Stimulated activated CD4-positive, alpha-beta T cell treated with anti-CD3 and anti-CD28 coated beads, Interleukin-2, amount 100 ng/mL, for 48 hours (primary cell): ENCODE data around the gene SLC16A10.
"Not testable (repeated sequence)": the region's sequence is repeated elsewhere in the genome, so short reads cannot be mapped to it uniquely, and the experiment has no call there.

Source experiments
- DNase-seq, 2 donors: peaks; one replicate each; pipeline ENCODE4 v3.0.0-alpha.2; 2020

SLC16A10 gene

DNA sequence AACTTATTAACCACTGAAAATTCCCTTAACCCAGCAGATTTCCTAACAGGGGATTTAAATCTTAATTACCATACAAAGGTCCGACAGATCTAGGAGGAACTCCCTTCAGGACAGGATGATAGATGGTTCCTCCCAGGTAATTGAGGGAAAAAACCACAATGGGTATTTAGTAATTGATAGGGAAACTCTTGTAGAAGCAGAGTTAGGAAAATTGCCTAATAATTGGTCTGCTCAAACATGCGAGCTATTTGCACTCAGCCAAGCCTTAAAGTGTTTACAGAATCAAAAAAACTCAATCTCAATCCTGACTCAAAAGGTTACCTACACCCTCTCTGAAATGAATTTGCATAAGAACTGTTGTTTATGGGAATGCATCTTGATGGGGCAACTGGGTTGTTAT lies 45.4 kb downstream of the SLC16A10 start:
- not testable (repeated sequence) for DNase-seq

DNA sequence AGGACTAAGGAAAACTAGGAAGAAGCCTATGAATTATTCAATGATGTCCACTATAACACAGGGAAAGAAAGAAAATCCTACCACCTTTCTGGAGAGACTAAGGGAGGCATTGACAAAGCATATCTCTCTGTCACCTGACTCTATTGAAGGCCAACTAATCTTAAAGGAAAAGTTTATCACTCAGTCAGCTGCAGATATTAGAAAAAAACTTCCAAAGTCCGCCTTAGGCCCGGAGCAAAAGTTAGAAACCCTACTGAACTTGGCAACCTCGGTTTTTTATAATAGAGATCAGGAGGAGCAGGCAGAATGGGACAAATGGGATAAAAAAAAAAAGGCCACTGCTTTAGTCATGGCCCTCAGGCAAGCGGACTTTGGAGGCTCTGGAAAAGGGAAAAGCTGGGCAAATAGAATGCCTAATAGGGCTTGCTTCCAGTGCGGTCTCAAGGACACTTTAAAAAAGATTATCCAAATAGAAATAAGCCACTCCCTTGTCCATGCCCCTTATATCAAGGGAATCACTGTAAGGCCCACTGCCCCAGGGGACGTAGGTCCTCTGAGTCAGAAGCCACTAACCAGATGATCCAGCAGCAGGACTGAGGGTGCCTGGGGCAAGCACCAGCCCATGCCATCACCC lies 47.0 kb downstream of the SLC16A10 start:
- not testable (repeated sequence) for DNase-seq

DNA sequence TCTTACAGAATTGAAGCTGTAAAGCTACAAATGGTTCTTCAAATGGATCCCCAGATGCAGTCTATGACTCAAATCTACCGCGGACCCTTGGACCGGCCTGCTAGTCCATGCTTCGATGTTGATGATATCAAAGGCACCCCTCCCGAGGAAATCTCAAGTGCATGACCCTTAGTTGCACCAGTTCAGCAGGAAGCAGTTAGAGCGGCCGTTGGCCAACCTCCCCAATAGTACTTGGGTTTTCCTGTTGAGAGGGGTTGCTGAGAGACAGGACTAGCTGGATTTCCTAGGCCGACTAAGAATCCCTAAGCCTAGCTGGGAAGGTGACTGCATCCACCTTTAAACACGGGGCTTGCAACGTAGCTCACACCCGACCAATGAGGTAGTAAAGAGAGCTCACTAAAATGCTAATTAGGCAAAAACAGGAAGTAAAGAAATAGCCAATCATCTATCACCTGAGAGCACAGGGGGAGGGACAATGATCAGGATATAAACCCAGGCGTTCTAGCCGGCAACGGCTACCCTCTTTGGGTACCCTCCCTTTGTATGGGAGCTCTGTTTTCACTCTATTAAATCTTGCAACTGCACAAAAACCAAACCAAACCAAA lies 50.3 kb downstream of the SLC16A10 start:
- DNase-seq, result not testable (repeated sequence)

DNA sequence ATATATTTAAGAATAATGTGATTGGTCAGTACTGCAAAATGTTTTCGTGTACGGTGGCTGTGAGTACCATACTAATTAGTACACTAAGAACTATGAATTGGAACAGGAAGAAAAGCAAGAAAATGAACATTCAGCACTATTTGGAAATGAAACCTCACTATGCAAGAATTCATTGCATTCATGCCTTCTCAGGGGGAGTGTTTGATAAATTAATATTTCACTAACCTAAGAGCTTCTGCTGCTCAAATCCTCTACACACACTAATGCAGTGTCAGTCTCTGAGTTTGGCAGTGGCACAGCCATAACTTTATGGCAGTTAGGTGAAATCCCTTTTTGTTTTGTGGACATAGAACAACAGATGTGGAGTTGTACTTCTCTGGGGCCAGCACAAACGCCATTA lies 60.1 kb downstream of the SLC16A10 start:
- no peak for DNase-seq

DNA sequence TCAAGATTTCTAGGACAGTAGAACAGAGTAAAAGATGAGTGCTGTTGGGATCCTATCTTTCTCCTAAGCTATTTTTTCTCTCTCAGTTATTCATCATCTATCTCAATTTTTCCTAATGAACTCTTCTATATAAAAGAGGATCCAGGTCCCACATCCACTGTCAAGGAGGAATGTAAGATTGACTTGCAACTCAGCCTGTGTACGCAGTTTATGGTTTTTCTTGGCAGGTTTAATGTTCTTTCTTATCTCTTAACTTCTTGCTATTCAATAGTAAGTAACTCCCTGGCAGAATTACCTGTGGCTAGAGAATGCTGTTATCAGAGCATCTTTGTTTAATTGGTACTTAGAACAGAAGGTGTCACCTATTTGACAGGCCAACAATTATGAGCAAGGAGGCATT lies 60.8 kb downstream of the SLC16A10 start:
- DNase-seq, result no peak

DNA sequence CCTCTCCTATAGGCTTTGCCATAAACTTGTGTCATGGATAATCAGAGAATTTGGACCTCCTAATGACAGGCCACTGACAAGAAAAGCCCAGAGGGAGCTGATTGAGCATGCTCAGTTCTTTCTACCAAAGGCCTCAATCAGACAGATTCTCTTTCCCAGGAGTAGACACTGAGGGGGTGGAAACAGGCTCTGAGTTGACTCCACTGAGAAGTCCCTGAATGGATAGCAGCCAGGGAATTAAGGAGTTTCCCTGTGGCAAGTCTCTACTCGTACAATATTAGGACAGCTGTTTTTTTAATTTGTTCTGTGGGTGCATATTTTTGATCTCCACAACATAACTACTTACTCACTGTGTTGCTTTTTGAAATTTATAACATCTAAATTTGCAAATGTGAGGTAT lies 63.3 kb downstream of the SLC16A10 start:
- no peak for DNase-seq

DNA sequence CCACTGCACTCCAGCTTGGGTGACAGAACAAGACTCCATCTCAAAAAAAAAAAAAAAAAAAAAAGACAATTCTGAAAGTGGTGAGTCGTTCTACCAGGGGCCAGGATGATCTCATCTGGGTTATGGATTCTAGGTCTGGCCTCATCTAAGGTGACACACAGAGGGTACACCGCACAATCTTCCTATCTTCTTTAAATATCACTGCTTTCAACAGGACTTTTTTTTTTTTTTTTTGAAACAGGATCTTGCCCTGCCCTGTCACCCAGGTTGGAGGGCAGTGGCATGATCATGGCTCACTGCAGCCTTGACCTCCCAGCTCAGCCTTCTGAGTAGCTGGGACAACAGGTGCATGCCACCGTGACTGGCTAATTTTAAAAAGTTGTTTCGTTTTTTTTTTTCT lies 67.7 kb downstream of the SLC16A10 start:
- peak in 1 of 2 donors; percentile 8 for DNase-seq

DNA sequence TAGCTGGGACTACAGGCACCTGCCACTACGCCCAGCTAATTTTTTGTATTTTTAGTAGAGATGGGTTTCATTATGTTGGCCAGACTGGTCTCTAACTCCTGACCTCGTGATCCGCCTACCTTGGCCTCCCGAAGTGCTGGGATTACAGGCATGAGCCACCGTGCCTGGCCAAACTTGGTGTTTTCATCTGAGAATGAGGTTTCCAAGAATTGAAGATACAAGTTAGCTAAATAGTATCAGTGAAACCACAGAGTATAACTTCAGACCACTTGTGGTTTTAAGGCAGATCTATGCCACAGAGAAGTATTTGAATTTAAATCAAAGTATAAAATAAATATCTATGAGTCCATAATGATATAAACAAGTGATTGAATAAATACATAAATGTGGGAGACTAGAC lies 70.1 kb downstream of the SLC16A10 start:
- no peak for DNase-seq

DNA sequence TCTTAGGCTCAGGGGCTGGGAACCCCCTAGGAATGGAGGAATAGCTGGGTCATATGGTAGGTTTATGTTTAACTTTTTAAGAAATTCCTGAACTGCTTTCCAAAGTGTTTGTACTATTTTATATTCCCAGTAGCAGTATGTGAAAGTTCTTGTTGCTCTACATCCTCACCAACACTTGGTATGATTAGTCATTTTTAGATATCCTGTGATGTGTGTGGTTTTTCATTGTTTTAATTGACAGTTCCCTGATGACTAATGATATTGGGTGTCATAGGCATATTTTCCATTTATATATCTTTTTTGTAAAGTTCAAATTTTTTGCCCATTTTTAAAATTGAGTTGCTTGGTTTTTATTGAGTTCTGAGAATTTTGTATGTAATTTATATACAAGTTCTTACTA lies 72.3 kb downstream of the SLC16A10 start:
- no peak for DNase-seq

DNA sequence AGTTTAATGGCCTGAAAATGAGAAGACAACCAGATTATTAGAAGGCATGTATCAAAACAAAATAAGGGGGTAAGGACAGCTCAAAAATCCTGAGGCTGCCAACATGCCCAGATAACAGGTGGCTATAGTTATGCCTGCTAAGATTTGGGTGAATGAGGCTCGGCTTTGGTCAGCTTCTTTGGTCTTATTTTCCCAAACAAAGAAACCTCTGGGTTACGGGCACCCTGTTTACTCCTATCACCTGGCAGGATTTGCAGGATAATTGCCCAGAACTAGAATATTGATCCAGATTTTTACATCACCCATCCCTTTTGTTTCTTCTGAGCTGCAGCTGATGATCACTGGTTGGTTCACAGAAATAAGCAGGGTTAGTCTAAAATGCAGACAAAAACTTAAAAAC lies 74.3 kb downstream of the SLC16A10 start:
- no peak for DNase-seq

DNA sequence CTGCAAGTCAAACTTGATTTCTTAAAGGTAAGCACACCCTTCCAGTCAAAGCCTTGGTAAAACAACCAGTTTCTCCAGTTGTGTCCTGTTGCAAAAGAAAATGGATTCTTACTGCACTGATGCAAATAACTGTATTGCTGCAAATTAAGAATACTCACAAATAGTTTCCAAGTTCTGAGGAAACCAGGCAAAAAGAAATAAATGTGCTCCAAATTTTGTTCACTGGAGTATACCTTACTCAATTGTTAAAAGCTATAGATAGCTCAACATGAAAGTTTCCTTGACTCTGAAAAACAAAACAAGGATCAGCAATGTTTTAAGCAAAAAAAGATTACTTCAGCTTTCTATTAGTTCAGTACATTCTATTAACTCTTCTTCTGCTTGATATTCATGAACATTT lies 75.2 kb downstream of the SLC16A10 start:
- no peak for DNase-seq

DNA sequence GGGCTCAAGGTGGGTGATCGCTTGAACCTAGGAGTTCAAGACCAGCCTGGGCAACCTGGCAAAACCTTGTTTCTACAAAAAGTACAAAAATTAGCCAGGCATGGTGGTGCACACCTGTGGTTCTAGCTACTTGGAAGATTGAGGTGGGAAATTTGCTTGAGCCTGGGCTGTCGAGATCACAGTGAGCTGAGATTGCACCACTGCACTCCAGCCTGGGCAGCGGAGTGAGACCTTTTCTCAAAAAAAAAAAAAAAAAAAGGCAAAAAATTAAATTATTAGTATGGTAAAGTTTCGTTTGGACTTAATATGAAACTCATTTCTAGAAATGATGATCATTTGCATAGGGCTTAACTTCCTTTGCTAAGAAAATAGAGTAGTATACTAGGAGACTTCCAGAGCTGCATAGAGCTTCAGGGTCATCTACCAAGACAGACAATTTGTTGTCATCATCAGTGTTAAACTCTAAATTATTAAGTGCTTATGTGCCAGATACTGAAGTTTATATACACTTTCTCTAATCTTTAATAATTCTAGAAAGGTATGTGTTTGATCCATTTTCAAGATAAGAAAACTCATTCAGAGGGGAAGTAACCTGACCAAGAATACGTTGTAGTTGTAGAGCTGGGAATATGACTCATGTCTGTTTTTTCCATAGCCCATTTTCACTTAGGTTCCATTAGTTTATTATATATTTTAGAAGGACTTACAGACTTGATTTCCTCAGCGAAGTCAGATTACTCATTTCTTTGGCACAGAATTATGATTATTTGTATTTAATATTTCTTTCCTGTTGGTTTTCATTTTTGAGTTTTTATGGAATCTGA lies 84.5 kb downstream of the SLC16A10 start:
- no peak for DNase-seq

DNA sequence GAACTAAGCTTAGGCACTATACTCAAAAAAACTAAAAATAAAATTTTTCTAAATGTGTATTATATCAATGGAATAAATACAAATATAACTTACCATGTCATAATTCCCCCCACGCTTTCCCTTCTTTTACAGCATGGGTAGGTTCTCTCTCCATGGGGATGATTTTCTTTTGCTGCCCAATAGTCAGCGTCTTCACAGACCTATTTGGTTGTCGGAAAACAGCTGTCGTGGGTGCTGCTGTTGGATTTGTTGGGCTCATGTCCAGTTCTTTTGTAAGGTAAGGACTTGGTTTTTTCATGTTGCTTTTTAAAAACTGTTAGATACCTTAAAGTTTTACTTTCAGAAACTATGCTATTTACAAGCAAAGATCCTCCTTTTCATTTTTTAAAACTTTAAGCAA lies 85.3 kb downstream of the SLC16A10 start:
- no peak for DNase-seq

DNA sequence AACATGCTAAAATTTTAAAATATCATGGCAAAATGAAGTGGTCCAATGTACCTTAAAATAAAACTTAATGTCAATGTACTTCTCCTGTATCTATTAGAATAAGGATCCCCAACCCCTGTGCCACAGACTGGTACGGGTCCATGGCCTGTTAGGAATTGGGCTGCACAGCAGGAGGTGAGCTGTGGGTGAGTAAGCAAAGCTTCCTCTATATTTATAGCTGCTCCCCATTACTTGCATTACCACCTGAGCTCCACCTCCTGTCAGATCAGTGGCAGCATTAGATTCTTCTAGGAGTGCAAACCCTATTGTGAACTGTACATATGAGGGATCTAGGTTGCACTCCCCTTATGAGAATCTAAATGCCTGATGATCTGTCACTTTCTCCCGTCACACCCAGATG lies 86.0 kb downstream of the SLC16A10 start:
- DNase-seq, result no peak

DNA sequence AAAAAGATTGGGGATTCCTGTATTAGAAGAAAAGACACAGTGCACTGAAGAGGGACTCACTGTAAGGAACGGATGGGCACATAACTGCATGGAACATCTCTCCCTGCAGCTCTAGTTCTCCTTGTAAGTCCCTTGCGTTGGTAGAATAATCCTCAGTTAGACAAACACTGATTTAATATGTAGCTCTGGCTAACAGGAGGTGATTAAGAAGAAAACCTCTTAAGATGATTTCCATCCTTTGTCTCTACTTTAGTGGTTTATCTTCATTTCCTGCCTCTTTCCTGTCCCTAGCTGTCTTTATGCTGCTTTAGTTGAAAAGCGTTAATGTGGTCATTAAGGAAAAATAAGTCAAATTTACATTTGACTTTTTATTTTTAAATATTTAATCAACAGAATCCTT lies 86.6 kb downstream of the SLC16A10 start:
- DNase-seq, result no peak

DNA sequence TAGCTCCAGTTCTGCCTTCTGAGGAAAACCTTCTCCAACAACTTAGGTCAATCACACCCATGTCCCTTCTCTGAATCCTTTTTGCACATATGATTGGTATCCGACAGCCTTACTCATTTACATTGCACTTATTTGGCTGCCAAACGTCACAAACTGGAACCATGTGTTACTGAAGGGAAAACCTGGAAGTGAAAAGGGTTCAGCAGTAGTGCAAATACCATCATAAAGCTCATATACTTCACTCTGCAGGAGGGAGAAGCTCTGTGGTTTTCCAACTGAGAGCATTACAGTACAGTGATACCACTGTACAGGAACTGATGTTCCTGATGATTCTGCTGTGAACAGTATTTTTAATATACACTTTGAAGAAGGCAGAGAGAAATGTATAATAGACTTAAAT lies 87.8 kb downstream of the SLC16A10 start:
- no peak for DNase-seq

DNA sequence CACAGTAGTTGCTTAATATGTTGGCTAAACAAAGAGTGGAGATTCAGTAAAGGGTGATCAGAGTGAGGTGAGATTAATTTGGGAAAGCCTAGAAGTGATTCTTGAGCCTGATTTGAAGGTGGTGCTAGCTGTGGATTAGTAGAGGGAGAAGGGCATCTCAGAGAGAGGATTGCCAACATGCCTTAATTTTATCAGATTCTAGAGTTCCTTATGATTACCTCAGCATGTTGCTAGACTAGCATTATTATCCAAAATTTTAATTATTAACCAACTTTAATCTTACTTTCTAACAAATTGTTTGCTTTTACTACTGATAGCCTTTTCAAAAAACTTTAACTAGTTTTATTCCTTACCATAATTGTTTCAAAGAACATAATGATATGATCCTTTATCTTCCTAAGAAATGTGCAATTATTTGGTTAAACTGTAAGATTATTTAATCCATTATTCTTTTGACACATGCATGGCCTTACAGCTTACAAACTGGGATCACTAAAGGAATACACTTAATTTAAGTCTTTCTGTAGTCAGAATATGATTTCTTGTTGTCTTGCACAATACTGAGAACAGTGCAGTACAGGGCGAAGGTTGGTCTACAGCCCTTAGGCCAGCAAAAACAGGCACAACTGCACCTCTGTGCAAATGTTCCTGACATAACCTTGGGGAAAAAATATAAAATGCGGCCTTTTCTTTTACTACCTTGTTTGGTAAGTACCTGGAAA lies 88.9 kb downstream of the SLC16A10 start:
- no peak for DNase-seq

DNA sequence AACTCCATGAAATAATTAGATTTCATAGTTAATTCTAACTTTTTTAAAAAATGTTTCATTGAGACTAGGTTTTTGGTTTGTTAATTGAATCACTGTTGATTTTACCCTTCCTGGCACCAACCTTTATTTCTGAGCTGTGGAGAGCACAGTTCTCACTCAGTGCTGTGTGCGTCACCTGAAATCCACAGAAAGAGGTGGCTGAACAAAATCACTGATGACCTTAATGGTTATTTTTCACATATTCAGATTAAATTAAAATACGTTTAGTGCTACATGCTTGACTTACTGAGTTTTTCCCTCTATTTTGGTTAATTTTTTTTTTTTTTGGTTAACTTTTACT lies 89.4 kb downstream of the SLC16A10 start:
- DNase-seq, result no peak

DNA sequence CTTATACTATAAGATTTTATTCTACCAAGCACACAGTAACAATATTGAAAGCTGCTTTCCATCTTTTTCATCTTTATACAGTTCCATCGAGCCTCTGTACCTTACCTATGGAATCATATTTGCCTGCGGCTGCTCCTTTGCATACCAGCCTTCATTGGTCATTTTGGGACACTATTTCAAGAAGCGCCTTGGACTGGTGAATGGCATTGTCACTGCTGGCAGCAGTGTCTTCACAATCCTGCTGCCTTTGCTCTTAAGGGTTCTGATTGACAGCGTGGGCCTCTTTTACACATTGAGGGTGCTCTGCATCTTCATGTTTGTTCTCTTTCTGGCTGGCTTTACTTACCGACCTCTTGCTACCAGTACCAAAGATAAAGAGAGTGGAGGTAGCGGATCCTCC lies 89.8 kb downstream of the SLC16A10 start:
- no peak for DNase-seq

DNA sequence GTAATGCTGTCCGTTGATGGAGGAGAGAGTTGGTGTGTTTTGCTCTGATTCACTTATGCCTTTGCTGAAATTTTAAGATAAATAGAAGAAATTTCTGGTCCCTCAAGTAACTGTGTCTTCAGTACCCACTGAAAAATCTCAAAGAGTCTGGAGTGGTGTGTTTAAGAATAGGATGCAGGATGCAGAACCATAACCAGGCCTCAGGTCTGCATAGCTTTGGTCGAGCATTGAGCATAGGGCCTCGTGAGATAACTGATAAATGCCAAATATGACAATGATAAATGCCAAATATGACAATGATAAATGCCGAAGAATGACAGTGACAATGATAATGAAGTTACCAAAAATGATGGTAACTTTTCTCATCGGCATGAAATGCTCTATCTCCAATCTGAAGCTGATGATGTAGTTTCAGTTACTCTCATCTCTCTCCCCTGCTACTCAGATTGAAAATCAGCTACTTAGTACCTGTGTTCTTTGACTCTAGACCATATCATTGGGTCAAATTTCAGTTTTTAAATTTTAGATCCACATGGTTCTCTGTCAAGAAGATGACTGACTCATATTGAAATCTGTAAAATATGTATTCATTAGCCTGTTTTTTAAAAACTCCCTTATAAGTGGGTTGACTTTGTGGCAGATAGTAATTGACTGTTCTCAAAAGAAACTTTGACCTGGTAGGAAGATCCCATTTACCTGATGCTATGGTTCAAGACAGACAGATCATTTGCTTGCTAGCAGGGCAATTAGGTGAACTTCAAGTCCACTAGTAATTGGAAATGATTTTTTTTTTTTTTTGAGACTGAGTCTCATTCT lies 96.6 kb downstream of the SLC16A10 start:
- no peak for DNase-seq

DNA sequence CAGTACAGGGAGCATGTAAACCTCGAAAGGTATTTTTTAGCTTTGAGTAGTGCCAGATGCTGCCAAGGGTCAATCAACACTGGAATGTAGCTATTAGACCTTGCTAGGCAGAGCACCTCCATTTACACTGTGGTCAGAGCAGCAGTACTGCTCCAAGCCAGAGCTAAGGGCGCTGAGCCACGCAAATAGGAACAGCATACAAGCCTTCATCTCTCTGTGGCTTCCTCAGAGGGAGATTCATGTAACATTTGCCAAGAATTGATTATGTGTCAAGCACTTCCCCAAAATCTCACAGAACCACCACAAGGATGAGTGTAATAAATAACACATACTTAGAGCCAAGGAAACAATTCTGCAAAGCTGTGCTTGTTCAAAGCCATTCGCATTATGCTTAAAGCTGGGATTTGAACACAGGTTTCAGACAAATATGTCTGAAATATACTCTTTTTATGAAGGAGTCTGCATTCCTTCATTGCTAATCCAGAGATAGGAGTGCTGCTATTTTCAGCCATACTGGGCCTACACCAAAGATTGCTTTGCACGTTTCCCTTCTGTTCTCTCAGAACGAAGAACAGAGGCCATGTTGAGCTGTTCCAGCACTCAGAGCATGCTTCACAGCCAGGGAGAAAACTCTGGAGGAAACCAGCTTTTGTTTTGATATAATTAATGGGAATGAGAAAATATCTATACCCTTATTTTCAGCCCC lies 97.7 kb downstream of the SLC16A10 start:
- DNase-seq, result no peak

DNA sequence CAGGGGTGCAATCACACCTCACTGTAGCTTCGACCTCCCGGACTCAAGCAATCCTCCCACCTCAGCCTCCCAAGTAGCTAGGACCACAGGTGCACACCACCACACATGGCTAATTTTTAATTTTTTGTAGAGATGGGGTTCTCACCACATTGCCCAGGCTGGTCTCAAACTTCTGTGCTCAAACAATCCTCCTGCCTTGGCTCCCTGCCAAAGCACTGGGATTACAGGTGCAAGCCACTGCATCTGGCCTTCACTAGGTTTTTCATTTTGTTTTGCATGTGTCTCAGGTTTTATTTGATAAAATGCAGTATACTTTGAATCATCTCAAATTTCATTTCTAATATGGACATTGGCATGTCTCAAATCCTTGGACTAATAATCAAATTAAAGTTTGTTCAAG lies 98.7 kb downstream of the SLC16A10 start:
- DNase-seq, result no peak
